ENCODE data around the gene UBTD1. TPM values are rescaled to one million over a fixed set of nuclear protein-coding genes. Genes with fewer than 3 reads are reported as not detected.

UBTD1 gene
- polyA plus RNA-seq, 3 donors: 17.2 to 20.0 (median 19.0) TPM

GRCh38 chr10:97546456-97547270 lies 47.9 kb downstream of the UBTD1 start:
- peaks cover 25 to 41% of the 10 kb centered on the region in 2 donors for H3K4me1 ChIP-seq (ENCODE audit: control insufficient read depth in 1 of 2, insufficient read depth in 2 of 2, low read length in 2 of 2)
- intact Hi-C loops (cut with micrococcal nuclease): no loop called here
- Mint-ChIP-seq H3K27ac (peak overlapping the region in 1 of 7 donors; percentile 82), H3K9me3 (no peaks in the 10 kb centered on the region), H3K36me3 (peaks cover 4 to 7% of the 10 kb centered on the region in 2 donors), H3K4me3 (no peak overlapping the region), H3K27me3 (ENCODE audit: low read depth in 3 of 3) (peaks cover 0 to 1% (median 0%) of the 10 kb centered on the region in 3 donors), H3K4me1 (peaks cover 27% of the 10 kb centered on the region)
- no peak for DNase-seq
- H3K27me3 ChIP-seq (ENCODE audit: control insufficient read depth in 2 of 2, insufficient read depth in 2 of 2, low read length in 2 of 2): no peaks in the 10 kb centered on the region
- H4K20me1 ChIP-seq (ENCODE audit: insufficient read depth, low read length): peaks cover 10% of the 10 kb centered on the region
- peaks cover 0 to 12% of the 10 kb centered on the region in 2 donors for H3K36me3 ChIP-seq (replicated peaks in 1 of 2; ENCODE audit: control insufficient read depth in 1 of 2, insufficient read depth in 2 of 2, low read length in 2 of 2)
- H3K4me2 ChIP-seq (replicated peaks; ENCODE audit: extremely low read depth, low read length, poor library complexity, severe bottlenecking): no peak overlapping the region
- no peak overlapping the region for H3K27ac ChIP-seq (ENCODE audit: low read depth in 1 of 2, low read length in 2 of 2)
- no peak overlapping the region for H3K4me3 ChIP-seq (replicated peaks in 1 of 3; ENCODE audit: low read depth in 2 of 3, low read length in 3 of 3)
- WGBS (ENCODE audit: insufficient coverage): 98% methylated on average over 9 of the region's 18 CpGs
- H3K9ac ChIP-seq (ENCODE audit: insufficient read depth, low read length, poor library complexity, severe bottlenecking): no peak overlapping the region
- no peak for TF ChIP-seq CTCF (IDR thresholded peaks at IDR 0.05)
- H3K9me3 ChIP-seq (replicated peaks in 1 of 2; ENCODE audit: control insufficient read depth in 1 of 2, insufficient read depth in 1 of 2, low read length in 2 of 2): no peaks in the 10 kb centered on the region
- peaks cover 8% of the 10 kb centered on the region for H3K79me2 ChIP-seq (ENCODE audit: insufficient read depth, low read length)
- no peak overlapping the region for H2AFZ ChIP-seq (ENCODE audit: insufficient read depth, low read depth, low read length, poor library complexity, severe bottlenecking)

GRCh38 chr10:97547271-97547600 lies 48.5 kb downstream of the UBTD1 start:
- 100% methylated on average over 1 of the region's 4 CpGs for WGBS (ENCODE audit: insufficient coverage)
- no peaks in the 10 kb centered on the region for H3K9me3 Mint-ChIP-seq
- H3K36me3 Mint-ChIP-seq: peaks cover 4 to 7% of the 10 kb centered on the region in 2 donors
- peaks cover 0 to 1% (median 0%) of the 10 kb centered on the region in 3 donors for H3K27me3 Mint-ChIP-seq (ENCODE audit: low read depth in 3 of 3)
- H3K27ac Mint-ChIP-seq: no peak overlapping the region
- no peak overlapping the region for H3K4me3 Mint-ChIP-seq
- DNase-seq: no peak
- peaks cover 21% of the 10 kb centered on the region for H3K4me1 Mint-ChIP-seq
- no peak overlapping the region for H3K9ac ChIP-seq (ENCODE audit: insufficient read depth, low read length, poor library complexity, severe bottlenecking)
- peaks cover 19 to 35% of the 10 kb centered on the region in 2 donors for H3K4me1 ChIP-seq (ENCODE audit: control insufficient read depth in 1 of 2, insufficient read depth in 2 of 2, low read length in 2 of 2)
- H3K9me3 ChIP-seq (replicated peaks in 1 of 2; ENCODE audit: control insufficient read depth in 1 of 2, insufficient read depth in 1 of 2, low read length in 2 of 2): no peaks in the 10 kb centered on the region
- H3K27me3 ChIP-seq (ENCODE audit: control insufficient read depth in 2 of 2, insufficient read depth in 2 of 2, low read length in 2 of 2): no peaks in the 10 kb centered on the region
- H3K36me3 ChIP-seq (replicated peaks in 1 of 2; ENCODE audit: control insufficient read depth in 1 of 2, insufficient read depth in 2 of 2, low read length in 2 of 2): peaks cover 0 to 12% of the 10 kb centered on the region in 2 donors
- intact Hi-C loops (cut with micrococcal nuclease): no loop called here
- H3K4me3 ChIP-seq (replicated peaks in 1 of 3; ENCODE audit: low read depth in 2 of 3, low read length in 3 of 3): no peak overlapping the region
- peaks cover 7% of the 10 kb centered on the region for H3K79me2 ChIP-seq (ENCODE audit: insufficient read depth, low read length)
- H2AFZ ChIP-seq (ENCODE audit: insufficient read depth, low read depth, low read length, poor library complexity, severe bottlenecking): no peak overlapping the region
- H3K4me2 ChIP-seq (replicated peaks; ENCODE audit: extremely low read depth, low read length, poor library complexity, severe bottlenecking): no peak overlapping the region
- peaks cover 10% of the 10 kb centered on the region for H4K20me1 ChIP-seq (ENCODE audit: insufficient read depth, low read length)
- H3K27ac ChIP-seq (ENCODE audit: low read depth in 1 of 2, low read length in 2 of 2): no peak overlapping the region
- TF ChIP-seq CTCF (IDR thresholded peaks at IDR 0.05): no peak
